Liver (tissue), 9 donors: ENCODE results near the gene EWSR1. TPM values are rescaled to one million over a fixed set of nuclear protein-coding genes. Genes with fewer than 3 reads are reported as not detected.

Experiments used
- DNase-seq: peaks from one replicate; pipeline ENCODE4 v3.0.0-alpha.2; 2017; ENCODE audit warnings: low spot score
- H3K27ac ChIP-seq, 2 donors: one replicate each; pipeline ENCODE4 v1.7.0; 2013; ENCODE audit warnings: inconsistent platforms in 2 of 2, low read length in 2 of 2, control low read depth in 1 of 2, low read depth in 1 of 2, mild to moderate bottlenecking in 1 of 2
- H3K27me3 ChIP-seq, 4 donors: one replicate each; pipeline versions ENCODE4 v1.6.1 to v1.7.0; 2013; ENCODE audit warnings: low read length in 3 of 4, inconsistent platforms in 1 of 4, mild to moderate bottlenecking in 1 of 4, moderate library complexity in 1 of 4; ENCODE audit not compliant: control insufficient read depth in 4 of 4, insufficient read depth in 4 of 4
- H3K36me3 ChIP-seq, 4 donors: one replicate each; pipeline versions ENCODE4 v1.6.1 to v1.7.0; 2013; ENCODE audit warnings: low read length in 3 of 4, mild to moderate bottlenecking in 3 of 4, low read depth in 1 of 4, moderate library complexity in 1 of 4; ENCODE audit not compliant: control insufficient read depth in 4 of 4, insufficient read depth in 3 of 4
- H3K4me1 ChIP-seq, 4 donors: one replicate each; pipeline versions ENCODE4 v1.6.1 to v1.7.0; 2013; ENCODE audit warnings: low read length in 3 of 4, mild to moderate bottlenecking in 3 of 4, moderate library complexity in 1 of 4; ENCODE audit not compliant: control insufficient read depth in 4 of 4, insufficient read depth in 4 of 4
- H3K4me3 ChIP-seq, 3 donors: one replicate each; pipeline versions ENCODE4 v1.6.1 to v1.7.0; 2013; ENCODE audit warnings: low read length in 3 of 3, control low read depth in 1 of 3, low read depth in 1 of 3, mild to moderate bottlenecking in 1 of 3
- H3K9ac ChIP-seq, 2 donors: one replicate each; pipeline ENCODE4 v1.7.0; 2013; ENCODE audit warnings: low read length in 2 of 2, mild to moderate bottlenecking in 2 of 2, moderate library complexity in 2 of 2, control low read depth in 1 of 2, low read depth in 1 of 2
- H3K9me3 ChIP-seq, 4 donors: one replicate each; pipeline versions ENCODE4 v1.6.1 to v1.7.0; 2013; ENCODE audit warnings: low read length in 3 of 4; ENCODE audit not compliant: control insufficient read depth in 4 of 4
- ATF3 ChIP-seq: IDR thresholded peaks from 2 replicates; pipeline ENCODE4 v1.6.1; 2016; ENCODE audit warnings: antibody characterized with exemption
- CTCF ChIP-seq: fragments of 150-350 bp; IDR thresholded peaks from 2 replicates; pipeline ENCODE4 v1.5.1; 2017; ENCODE audit warnings: improper control_type of control experiment, low read depth, low read length; ENCODE audit not compliant: missing input control
- EGR1 ChIP-seq, 2 donors: IDR thresholded peaks; 2 replicates each; pipeline ENCODE4 v1.6.1; 2016 to 2018; ENCODE audit warnings: antibody characterized with exemption in 2 of 2, low read depth in 2 of 2
- FOXA1 ChIP-seq: IDR thresholded peaks from 2 replicates; pipeline ENCODE4 v1.6.1; 2016; ENCODE audit warnings: antibody characterized with exemption
- FOXA2 ChIP-seq: IDR thresholded peaks from 2 replicates; pipeline ENCODE4 v1.6.1; 2016; ENCODE audit warnings: antibody characterized with exemption
- GABPA ChIP-seq, 2 donors: IDR thresholded peaks in 1 of 2; conservative IDR thresholded peaks in 1 of 2; 2 replicates each; pipeline ENCODE4 v1.6.1; 2016; ENCODE audit warnings: antibody characterized with exemption in 2 of 2, mild to moderate bottlenecking in 1 of 2, moderate library complexity in 1 of 2
- HNF4A ChIP-seq, 2 donors: conservative IDR thresholded peaks; 2 replicates each; pipeline ENCODE4 v1.6.1; 2016; ENCODE audit warnings: antibody characterized with exemption in 2 of 2, mild to moderate bottlenecking in 2 of 2
- HNF4G ChIP-seq: IDR thresholded peaks from 2 replicates; pipeline ENCODE4 v1.6.1; 2016; ENCODE audit warnings: antibody characterized with exemption
- JUND ChIP-seq, 2 donors: IDR thresholded peaks; 2 replicates each; pipeline ENCODE4 v1.6.1; 2016; ENCODE audit warnings: antibody characterized with exemption in 2 of 2
- MAX ChIP-seq: IDR thresholded peaks from 2 replicates; pipeline ENCODE4 v1.6.1; 2016; ENCODE audit warnings: antibody characterized with exemption
- NR2F2 ChIP-seq: IDR thresholded peaks from 2 replicates; pipeline ENCODE4 v1.6.1; 2016; ENCODE audit warnings: antibody characterized with exemption
- RAD21 ChIP-seq, 2 donors: IDR thresholded peaks; 2 replicates each; pipeline ENCODE4 v1.6.1; 2016; ENCODE audit warnings: antibody characterized with exemption in 2 of 2, mild to moderate bottlenecking in 2 of 2
- RXRA ChIP-seq, 2 donors: IDR thresholded peaks; 2 replicates each; pipeline ENCODE4 v1.6.1; 2017 to 2018; ENCODE audit warnings: antibody characterized with exemption in 2 of 2, mild to moderate bottlenecking in 1 of 2
- SP1 ChIP-seq: IDR thresholded peaks from 2 replicates; pipeline ENCODE4 v1.6.1; 2018; ENCODE audit warnings: antibody characterized with exemption, mild to moderate bottlenecking
- TAF1 ChIP-seq: conservative IDR thresholded peaks from 2 replicates; pipeline ENCODE4 v1.6.1; 2016; ENCODE audit warnings: antibody characterized with exemption, mild to moderate bottlenecking
- YY1 ChIP-seq: IDR thresholded peaks from 2 replicates; pipeline ENCODE4 v1.6.1; 2016; ENCODE audit warnings: antibody characterized with exemption, mild to moderate bottlenecking
- ZBTB33 ChIP-seq: IDR thresholded peaks from 2 replicates; pipeline ENCODE4 v1.6.1; 2016; ENCODE audit warnings: antibody characterized with exemption
- WGBS: extraction: QIAGEN DNeasy Blood & Tissue Kit; methylation state at CpG from one replicate; pipeline ENCODE4 v1.1.7; 2013; 5-methylcytosine and 5-hydroxymethylcytosine counted together
- polyA plus RNA-seq, 2 donors: library from polyadenylated mRNA; stranded (reverse) in 1 of 2; unstranded in 1 of 2; fragments of 200-250 nt in 1 of 2; fragments of >200 nt in 1 of 2; fragmentation: Nextera tagmentation in 1 of 2; extraction: Ambion mirVana in 1 of 2; gene quantifications; one replicate each; pipeline versions ENCODE4 v1.2.1 to v1.2.3, GENCODE V29; 2013 to 2015
- total RNA-seq, 2 donors: library from RNA; depleted of rRNA; stranded (reverse); fragments of >200 nt; gene quantifications; one replicate each; pipeline ENCODE4 v1.2.3, GENCODE V29; 2014
- donor health status: healthy.
- donor health status: healthy.
- donor health status: healthy.
- donor health status: healthy.
- donor health status: healthy.

EWSR1 gene
- total and polyA plus RNA-seq, 4 donors = 64.8 to 134 (median 78.3) TPM

- no peak for DNase-seq
- no peaks in the 10 kb centered on the region for H3K9me3 ChIP-seq
- H3K4me1 ChIP-seq = no peaks in the 10 kb centered on the region
- 94% methylated on average over 17 of the region's 17 CpGs for WGBS
- H3K27ac ChIP-seq = no peak overlapping the region
- H3K9ac ChIP-seq = no peak overlapping the region
- no peak overlapping the region for H3K4me3 ChIP-seq
- H3K27me3 ChIP-seq = no peaks in the 10 kb centered on the region
- peaks cover 0 to 15% (median 3%) of the 10 kb centered on the region in 4 donors for H3K36me3 ChIP-seq
- TF ChIP-seq FOXA1 (no peak), MAX (no peak), FOXA2 (no peak), YY1 (no peak), SP1 (no peak), ZBTB33 (no peak), HNF4G (no peak), HNF4A (conservative IDR thresholded peaks at IDR 0.05) (no peak), CTCF (no peak), RAD21 (IDR thresholded peaks at IDR 0.05) (no peak), EGR1 (IDR thresholded peaks at IDR 0.05; ENCODE audit: low read depth in 2 of 2) (no peak), TAF1 (no peak), JUND (IDR thresholded peaks at IDR 0.05) (no peak), GABPA (IDR thresholded peaks at IDR 0.05 in 1 of 2, conservative IDR thresholded peaks at IDR 0.05 in 1 of 2) (no peak), RXRA (IDR thresholded peaks at IDR 0.05) (no peak), NR2F2 (no peak), ATF3 (no peak)
These were observed 7.3 kb upstream of the EWSR1 start for GRCh38 chr22:29260601-29261315.

- no peaks in the 10 kb centered on the region for H3K9me3 ChIP-seq
- H3K27ac ChIP-seq = no peak overlapping the region
- DNase-seq = no peak
- peaks cover 3 to 15% (median 8%) of the 10 kb centered on the region in 4 donors for H3K4me1 ChIP-seq
- H3K9ac ChIP-seq = no peak overlapping the region
- 87% methylated on average over 14 of the region's 14 CpGs for WGBS
- peaks cover 0 to 15% (median 3%) of the 10 kb centered on the region in 4 donors for H3K36me3 ChIP-seq
- H3K4me3 ChIP-seq = no peak overlapping the region
- H3K27me3 ChIP-seq = no peaks in the 10 kb centered on the region
- TF ChIP-seq FOXA2 (no peak), RXRA (IDR thresholded peaks at IDR 0.05) (no peak), JUND (IDR thresholded peaks at IDR 0.05) (no peak)
These were observed 4.2 kb upstream of the EWSR1 start for GRCh38 chr22:29263791-29264276.
